OCI-LY7 (cell line): ENCODE data around the gene TNFAIP8L1.

Experiments used
- EZH2phosphoT487 ChIP-seq: fragments of 200-600 bp; sonication (generic); IDR thresholded peaks from 2 replicates; pipeline ENCODE4 v1.6.1; 2018; ENCODE audit warnings: low read depth, borderline replicate concordance, mild to moderate bottlenecking, mixed run types, antibody characterized with exemption, low read length, moderate library complexity, mixed read lengths
- TF ChIP-seq, protein P1 (sequence below): fragments of 200-600 bp; sonication (generic); conservative IDR thresholded peaks from 2 replicates; pipeline ENCODE4 v1.5.1; 2014; ENCODE audit warnings: mild to moderate bottlenecking, antibody characterized with exemption, low read length, moderate library complexity, mixed read lengths

DNA sequence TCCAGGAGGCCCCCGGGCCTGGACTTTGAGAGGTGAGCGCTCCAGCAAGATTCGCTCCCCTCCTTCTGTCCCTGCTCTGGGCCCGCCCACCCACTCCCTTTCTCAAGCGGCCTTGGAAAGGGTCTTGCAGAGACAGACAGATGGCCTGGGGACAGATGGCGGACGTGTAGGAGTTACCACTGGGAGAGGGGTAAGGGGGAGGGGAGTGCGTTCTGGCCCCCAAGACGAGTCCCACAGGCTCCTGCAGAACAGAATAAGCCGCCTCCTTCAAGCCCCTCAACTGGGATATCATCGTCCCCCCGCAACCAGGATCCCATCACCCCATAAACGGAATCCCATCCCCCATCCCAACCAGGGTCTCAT is 3.6 kb upstream of the TNFAIP8L1 start:
- TF ChIP-seq, protein P1, sequence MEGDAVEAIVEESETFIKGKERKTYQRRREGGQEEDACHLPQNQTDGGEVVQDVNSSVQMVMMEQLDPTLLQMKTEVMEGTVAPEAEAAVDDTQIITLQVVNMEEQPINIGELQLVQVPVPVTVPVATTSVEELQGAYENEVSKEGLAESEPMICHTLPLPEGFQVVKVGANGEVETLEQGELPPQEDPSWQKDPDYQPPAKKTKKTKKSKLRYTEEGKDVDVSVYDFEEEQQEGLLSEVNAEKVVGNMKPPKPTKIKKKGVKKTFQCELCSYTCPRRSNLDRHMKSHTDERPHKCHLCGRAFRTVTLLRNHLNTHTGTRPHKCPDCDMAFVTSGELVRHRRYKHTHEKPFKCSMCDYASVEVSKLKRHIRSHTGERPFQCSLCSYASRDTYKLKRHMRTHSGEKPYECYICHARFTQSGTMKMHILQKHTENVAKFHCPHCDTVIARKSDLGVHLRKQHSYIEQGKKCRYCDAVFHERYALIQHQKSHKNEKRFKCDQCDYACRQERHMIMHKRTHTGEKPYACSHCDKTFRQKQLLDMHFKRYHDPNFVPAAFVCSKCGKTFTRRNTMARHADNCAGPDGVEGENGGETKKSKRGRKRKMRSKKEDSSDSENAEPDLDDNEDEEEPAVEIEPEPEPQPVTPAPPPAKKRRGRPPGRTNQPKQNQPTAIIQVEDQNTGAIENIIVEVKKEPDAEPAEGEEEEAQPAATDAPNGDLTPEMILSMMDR: no peak
- TF ChIP-seq EZH2phosphoT487: no peak
